Esophagus muscularis mucosa (tissue), 4 donors: Measurements from ENCODE around the gene CCDC201. TPM values are rescaled to one million over a fixed set of nuclear protein-coding genes. Genes with fewer than 3 reads are reported as not detected.
"Not testable (repeated sequence)": the region's sequence is repeated elsewhere in the genome, so short reads cannot be mapped to it uniquely, and the experiment has no call there.

Source experiments
- DNase-seq: peaks from one replicate; pipeline ENCODE4 v3.0.0-alpha.2; 2017; ENCODE audit errors: extremely low spot score
- H3K27ac ChIP-seq, 4 donors: fragments of 200-600 bp; sonication (generic); replicated peaks in 1 of 4; 1 replicate in 3 of 4; 2 replicates in 1 of 4; pipeline ENCODE4 v1.5.1; 2016 to 2019; ENCODE audit warnings: mild to moderate bottlenecking in 1 of 4
- H3K27me3 ChIP-seq, 4 donors: fragments of 200-600 bp; sonication (generic); one replicate each; pipeline versions ENCODE4 v1.5.1 to v1.6.0; 2016 to 2019
- H3K36me3 ChIP-seq, 4 donors: fragments of 200-600 bp; sonication (generic); one replicate each; pipeline ENCODE4 v1.5.1; 2016 to 2019
- H3K4me1 ChIP-seq, 4 donors: fragments of 200-600 bp; sonication (generic); one replicate each; pipeline ENCODE4 v1.5.1; 2016 to 2019
- H3K4me3 ChIP-seq, 4 donors: fragments of 200-600 bp; sonication (generic); 1 replicate in 2 of 4; 2 replicates in 2 of 4; pipeline ENCODE4 v1.5.1; 2016 to 2019; ENCODE audit warnings: mild to moderate bottlenecking in 4 of 4, moderate library complexity in 1 of 4
- H3K9me3 ChIP-seq, 4 donors: fragments of 200-600 bp; sonication (generic); 1 replicate in 3 of 4; 2 replicates in 1 of 4; pipeline ENCODE4 v1.5.1; 2016 to 2019
- WGBS: methylation state at CpG from one replicate; pipeline ENCODE4 v1.1.5; 2018; 5-methylcytosine and 5-hydroxymethylcytosine counted together
- intact Hi-C: fragments of 100-400 bp; cut with DNase I; formaldehyde crosslinking; loops from one replicate; pipeline ENCODE4 v1.15.1; 2023
- total RNA-seq, 4 donors: library from RNA; depleted of rRNA; stranded (reverse); fragments of >200 nt; gene quantifications; one replicate each; pipeline versions ENCODE4 v1.1.0 to v1.2.1, GENCODE V29; 2016

The CCDC201 gene
- total RNA-seq, 4 donors from 2014 or later, result not detected

DNA sequence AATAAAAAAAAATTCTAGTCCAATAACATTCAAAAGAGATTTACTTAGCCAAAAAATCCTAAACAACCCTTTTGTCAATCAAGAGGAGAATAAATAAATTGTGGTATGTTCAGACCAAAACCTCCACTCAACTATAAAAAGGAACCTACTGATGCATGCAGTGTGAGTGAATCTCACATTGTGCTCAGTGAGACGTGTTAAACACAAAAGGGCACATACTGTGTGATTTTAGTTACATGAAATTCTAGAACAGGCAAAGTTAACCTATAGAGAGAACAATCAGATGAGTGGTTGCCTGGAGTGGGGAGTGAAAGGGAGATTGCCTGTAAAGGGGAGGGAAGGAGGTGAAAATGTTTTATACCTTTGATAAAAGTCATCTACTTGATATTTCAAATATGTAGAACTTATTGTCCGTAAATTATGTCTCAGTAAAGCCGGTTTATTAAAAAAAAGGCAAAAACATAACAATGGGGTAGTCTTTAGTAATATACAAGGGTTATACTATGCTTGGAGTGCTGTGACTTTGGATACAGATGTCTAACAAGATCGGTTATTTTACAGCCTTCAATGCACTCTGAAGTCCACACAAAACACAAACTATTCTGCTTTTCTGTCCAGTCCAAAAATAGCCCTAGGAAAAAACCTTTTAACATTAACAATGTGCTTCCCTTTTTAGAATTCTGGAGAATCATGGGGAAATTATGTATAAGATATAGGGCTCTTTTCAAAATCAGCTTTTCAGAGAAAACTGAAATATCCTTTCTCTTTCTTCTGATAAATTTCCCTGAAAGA lies 30.8 kb downstream of the CCDC201 start:
- H3K27ac ChIP-seq, H3K4me1 ChIP-seq, DNase-seq, H3K4me3 ChIP-seq, H3K36me3 ChIP-seq, intact Hi-C loops, H3K27me3 ChIP-seq, H3K9me3 ChIP-seq: not testable (repeated sequence)
- 55% methylated on average over 4 of the region's 4 CpGs for WGBS

DNA sequence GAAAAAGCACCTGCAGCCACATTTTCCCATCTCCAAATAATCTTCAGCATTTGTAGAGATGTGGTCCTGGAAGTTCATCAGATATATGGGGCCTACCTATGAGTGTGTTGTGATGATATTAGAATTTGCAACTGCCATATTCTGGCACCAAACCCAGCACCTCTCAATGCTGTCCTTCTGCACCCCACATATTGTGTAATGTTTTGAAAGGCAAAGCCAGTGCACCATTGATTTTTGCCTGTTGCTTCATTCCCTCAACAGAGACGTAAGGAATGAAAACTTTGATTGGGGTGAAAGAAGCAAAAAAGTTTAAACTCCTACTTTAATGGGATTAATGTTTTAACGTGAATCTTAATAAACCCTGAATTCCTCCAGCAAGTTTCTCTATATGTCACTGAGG lies 34.0 kb downstream of the CCDC201 start:
- H3K27ac ChIP-seq, H3K4me3 ChIP-seq, intact Hi-C loops, H3K27me3 ChIP-seq, H3K9me3 ChIP-seq, DNase-seq, H3K4me1 ChIP-seq, H3K36me3 ChIP-seq: not testable (repeated sequence)
- WGBS, result 83% methylated on average over 2 of the region's 2 CpGs

DNA sequence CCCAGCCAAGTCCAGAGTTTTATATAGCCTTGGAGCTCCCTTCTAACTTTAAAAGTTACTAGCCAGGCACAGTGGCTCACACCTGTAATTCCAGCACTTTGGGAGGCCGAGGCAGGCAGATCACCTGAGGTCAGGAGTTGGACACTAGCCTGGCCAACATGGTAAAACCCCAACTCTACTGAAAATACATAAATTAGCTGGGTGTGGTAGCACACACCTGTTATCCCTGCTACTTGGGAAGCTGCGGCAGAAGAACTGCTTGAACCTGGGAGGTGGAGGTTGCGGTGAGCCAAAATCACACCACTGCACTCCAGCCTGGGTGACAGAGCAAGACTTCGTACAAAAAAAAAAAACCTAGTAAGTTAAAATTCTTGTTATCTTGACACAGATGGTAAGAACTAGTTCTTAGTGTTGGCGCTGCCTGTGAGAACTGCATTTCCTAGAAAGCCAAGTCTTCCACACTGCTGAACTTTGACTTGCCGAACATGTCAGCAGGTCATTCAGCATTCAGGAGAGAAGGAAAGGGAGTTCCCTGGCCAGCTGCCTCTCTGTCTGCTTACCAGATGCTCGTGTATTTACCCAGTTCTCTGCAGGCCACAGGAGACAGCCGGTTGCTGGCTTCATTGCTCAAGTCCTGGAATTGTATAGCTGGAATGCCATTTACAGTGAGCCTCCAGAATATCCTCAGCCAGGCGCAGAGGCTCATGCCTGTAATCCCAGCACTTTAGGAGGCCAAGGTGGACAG lies 40.3 kb downstream of the CCDC201 start:
- H3K4me3 ChIP-seq, H3K9me3 ChIP-seq, H3K27ac ChIP-seq, DNase-seq, H3K4me1 ChIP-seq, intact Hi-C loops, H3K36me3 ChIP-seq, H3K27me3 ChIP-seq: not testable (repeated sequence)
- 78% methylated on average over 6 of the region's 9 CpGs for WGBS

DNA sequence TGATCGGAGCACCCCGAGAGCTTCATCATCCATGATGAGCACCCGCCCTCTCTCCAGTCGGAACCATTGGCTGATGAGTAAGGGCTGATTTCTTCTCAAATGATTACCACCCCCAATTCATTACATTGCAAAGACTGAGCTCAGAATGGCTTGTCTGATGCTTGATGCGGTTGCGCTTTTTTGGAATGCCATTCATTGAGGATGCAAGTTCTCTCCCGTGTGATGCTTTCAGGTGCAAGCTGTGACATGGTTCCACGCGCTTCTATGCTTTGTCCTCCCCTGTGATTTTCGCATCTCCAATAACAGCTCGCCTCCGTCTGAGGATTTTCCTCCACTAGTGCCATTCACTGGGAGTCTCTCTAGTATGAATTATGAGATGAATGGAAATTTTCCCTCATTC lies 43.0 kb downstream of the CCDC201 start:
- H3K4me1 ChIP-seq, H3K9me3 ChIP-seq, DNase-seq, H3K4me3 ChIP-seq, H3K27me3 ChIP-seq, intact Hi-C loops, H3K27ac ChIP-seq, H3K36me3 ChIP-seq: not testable (repeated sequence)
- 92% methylated on average over 12 of the region's 12 CpGs for WGBS

DNA sequence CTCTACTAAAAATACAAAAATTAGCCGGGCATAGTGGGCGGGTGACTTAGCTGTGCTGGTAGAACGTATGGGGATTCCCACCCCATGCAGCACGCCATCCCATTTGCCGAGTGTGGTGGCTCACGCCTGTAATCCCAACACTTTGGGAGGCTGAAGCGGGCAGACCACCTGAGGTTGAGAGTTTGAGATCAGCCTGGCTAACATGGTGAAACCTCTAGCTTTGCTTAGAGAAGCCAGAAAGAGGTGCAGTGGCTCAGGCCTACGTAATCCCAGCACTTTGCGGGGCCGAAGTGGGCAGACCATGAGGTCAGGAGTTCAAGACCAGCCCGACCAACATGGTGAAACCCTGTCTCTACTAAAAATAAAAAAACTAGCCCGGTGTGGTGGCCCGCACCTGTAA lies 45.2 kb downstream of the CCDC201 start:
- H3K27ac ChIP-seq, DNase-seq, H3K36me3 ChIP-seq, H3K4me1 ChIP-seq, H3K9me3 ChIP-seq, intact Hi-C loops, H3K4me3 ChIP-seq, H3K27me3 ChIP-seq: not testable (repeated sequence)
- WGBS, result 96% methylated on average over 13 of the region's 13 CpGs

DNA sequence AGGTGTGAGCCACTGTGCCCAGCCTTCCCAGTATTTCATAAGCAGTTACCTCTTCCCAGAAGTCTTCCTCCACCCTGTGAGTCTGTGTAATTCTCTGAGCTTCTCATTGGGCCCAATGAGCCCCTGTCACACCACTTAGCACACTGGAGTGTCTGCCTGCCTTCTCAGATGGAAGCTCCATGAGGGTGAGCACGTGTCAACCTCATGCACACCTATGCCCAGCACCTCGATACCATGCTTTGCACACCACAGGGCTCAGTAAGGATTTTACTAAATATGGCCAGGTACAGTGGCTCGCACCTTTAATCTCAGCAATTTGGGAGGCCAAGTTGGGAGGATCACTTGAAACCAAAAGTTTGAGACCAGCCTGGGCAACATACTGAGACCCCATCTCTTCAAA lies 46.3 kb downstream of the CCDC201 start:
- H3K27me3 ChIP-seq, intact Hi-C loops, H3K4me3 ChIP-seq, H3K4me1 ChIP-seq, H3K36me3 ChIP-seq, H3K9me3 ChIP-seq, DNase-seq, H3K27ac ChIP-seq: not testable (repeated sequence)
- WGBS, result 95% methylated on average over 3 of the region's 3 CpGs

DNA sequence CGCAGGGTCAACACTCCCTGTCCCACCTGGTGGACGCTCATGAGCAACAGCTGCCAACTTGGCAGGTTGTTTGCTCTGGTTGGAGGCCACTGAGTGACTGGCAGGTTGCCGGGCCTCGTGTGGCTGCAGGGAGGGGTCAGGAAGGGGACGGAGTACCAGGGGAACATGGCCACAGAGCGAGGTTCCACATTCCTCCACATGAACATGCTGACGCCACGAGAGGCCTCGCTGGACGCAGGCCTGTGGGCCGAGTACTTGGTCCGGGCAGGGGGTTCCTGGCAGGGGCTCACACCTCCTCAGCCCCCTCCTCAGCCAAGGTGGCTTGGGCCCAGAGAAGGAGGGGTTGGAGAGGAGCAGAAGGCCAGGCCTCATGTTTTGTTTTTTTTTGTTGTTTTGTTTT lies 54.1 kb downstream of the CCDC201 start:
- H3K36me3 ChIP-seq, intact Hi-C loops, H3K27me3 ChIP-seq, DNase-seq, H3K27ac ChIP-seq, H3K4me3 ChIP-seq, H3K4me1 ChIP-seq, H3K9me3 ChIP-seq: not testable (repeated sequence)
- 93% methylated on average over 8 of the region's 12 CpGs for WGBS

DNA sequence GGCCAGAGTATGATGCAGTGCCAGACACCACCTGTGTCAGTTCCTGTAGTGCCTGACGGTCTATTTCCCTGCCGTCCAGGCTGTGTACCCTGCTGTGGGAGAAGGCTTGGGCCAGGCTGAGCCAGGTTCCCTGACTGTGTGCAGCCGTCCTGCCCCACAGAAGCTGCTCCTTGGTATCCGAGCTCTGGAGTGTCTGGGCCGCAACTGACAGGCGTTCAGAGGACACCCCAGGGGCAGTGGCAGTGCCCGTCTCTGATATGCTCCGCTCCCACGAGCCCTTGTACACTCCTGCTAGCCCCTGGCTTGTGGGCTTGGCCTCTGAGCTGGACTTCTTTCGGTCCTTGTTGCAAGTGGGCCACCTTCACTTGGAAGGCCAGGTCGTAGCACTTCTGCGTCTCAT lies 55.0 kb downstream of the CCDC201 start:
- H3K4me3 ChIP-seq, H3K9me3 ChIP-seq, intact Hi-C loops, DNase-seq, H3K4me1 ChIP-seq, H3K27me3 ChIP-seq, H3K27ac ChIP-seq, H3K36me3 ChIP-seq: not testable (repeated sequence)
- no CpG with 5 or more reads among the region's 12 CpGs for WGBS

DNA sequence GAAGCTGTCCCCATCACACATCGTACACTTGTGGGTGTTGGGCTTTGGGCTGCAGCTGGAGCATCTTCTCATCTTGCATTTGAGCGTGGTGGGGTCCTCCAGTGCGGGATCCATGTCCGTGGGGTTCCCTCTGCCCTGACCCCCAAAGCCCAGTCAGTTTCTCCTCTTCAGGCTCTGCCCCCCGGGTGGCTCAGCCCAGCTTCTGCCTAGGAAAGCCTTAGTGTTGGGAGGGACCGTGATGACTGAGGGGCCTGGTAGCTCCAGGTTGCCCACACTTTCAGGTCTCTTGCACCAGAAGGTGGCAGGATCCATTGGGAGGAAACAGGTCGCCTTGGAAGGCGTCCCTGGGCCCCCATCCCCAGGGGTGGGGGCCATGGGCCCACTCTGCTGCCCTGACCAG lies 55.9 kb downstream of the CCDC201 start:
- H3K27ac ChIP-seq, DNase-seq, H3K36me3 ChIP-seq, H3K9me3 ChIP-seq, intact Hi-C loops, H3K27me3 ChIP-seq, H3K4me3 ChIP-seq, H3K4me1 ChIP-seq: not testable (repeated sequence)
- WGBS, result no CpG with 5 or more reads among the region's 8 CpGs

DNA sequence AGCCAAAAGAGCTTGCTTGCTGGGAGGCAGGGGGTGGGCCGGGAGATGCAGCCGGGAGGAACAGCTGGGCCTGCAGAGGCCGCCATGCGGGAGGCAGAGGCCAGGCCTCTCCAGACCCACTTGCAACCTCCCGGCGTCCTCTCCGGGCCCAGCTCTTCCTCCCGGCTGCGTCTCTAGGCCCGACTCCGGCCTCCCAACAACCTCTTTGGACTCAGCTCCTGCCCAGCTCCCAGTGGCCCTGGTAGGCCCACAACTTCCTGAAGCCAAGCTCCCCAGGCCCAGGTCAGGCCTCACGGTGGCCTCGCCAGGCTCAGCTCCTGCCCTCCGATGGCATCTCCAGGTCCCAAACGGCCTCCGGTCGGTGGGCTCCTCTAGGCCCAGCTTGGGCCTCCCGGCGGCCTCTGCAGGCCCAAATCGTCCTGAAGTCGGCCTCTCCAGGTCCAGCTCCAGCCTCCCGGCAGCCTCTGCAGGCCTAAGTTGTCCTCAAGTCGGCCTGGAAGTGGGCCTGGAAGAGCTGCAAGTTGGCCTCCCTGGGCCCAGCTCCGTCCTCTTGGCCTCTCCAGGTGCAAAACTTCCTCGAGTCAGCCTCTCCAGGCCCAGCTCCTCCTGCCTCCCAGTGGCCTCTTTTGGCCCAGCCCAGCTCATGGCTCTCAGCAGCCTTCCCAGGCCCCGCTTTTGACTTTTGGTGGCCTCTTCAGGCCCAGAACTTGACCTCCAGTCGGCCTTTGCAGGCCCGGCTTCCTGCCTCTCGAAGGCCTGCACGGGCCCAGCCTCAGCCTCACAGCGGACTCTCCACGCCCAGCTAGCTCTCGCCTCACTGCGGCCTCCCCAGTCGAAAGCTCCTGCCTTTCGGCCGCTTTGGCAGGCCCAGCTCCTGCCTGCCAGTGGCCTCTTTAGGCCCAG lies 58.4 kb downstream of the CCDC201 start:
- DNase-seq, H3K4me1 ChIP-seq, H3K4me3 ChIP-seq, H3K27ac ChIP-seq, H3K36me3 ChIP-seq, intact Hi-C loops, H3K9me3 ChIP-seq, H3K27me3 ChIP-seq: not testable (repeated sequence)
- 91% methylated on average over 36 of the region's 37 CpGs for WGBS

DNA sequence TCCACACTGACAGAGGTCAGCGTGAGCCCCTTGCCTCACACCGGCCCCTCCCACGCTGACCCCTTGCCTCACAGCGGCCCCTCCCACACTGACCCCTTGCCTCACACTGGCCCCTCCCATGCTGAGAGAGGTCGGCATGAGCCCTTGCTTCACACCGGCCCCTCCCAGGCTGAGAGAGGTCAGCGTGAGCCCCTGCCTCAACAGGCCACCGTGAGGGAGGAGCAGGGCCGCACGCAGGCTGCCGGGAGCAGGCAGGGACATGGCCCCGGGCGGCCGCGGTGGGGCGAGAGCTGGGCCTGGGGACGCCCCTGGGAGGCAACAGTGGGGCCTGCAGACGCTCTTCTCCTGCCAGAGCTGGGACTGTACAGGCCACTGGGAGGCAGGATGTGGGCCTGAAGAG lies 59.1 kb downstream of the CCDC201 start:
- intact Hi-C loops, result not testable (repeated sequence)
- 90% methylated on average over 13 of the region's 18 CpGs for WGBS

More for the DNA sequence above, 59.1 kb downstream of the CCDC201 start:
- not testable (repeated sequence) for H3K36me3 ChIP-seq, H3K27ac ChIP-seq, H3K9me3 ChIP-seq, H3K4me3 ChIP-seq, H3K4me1 ChIP-seq, H3K27me3 ChIP-seq, DNase-seq
